Measurements from ENCODE around the gene MRPL43.

Gene MRPL43

DNA sequence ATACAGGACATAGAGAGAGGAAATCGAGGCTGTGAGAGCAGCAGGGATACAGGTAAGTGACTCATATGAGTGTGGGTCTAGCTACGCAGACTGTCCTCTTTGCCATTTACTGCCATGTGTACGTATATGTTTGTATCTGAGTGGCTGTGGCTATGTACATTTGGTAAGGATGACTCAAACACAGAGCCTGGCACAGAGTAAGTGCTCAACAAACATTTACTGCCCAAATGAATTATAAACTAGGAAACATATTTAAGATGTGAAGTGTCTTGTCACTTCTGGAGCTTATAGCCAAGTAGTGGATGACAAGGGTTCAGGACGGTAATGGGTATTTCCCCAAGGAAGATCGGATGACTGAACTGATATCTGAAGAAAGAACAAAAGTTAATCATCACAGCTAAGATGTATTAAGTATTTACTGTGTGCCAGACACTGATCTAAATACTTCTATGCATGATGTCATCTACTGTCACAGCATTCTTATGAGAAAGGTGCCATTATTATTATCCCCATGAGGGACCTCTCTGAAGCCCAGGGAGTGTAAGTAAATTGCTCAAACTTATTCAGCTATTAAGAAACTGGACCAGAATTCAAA lies 6.0 kb downstream of the MRPL43 start:
- no peak for TF ChIP-seq CTCF (IDR thresholded peaks at IDR 0.05; ENCODE audit: control insufficient read depth, extremely low read depth, insufficient read depth)
- H3K4me3 ChIP-seq (ENCODE audit: low read depth, low read length): no peak overlapping the region
- no peak for DNase-seq (ENCODE audit: low read depth)

GRCh38 chr10:100980711-100981110 lies 6.6 kb downstream of the MRPL43 start:
- no peak overlapping the region for H3K4me3 ChIP-seq (ENCODE audit: low read depth, low read length)
- no peak for TF ChIP-seq CTCF (IDR thresholded peaks at IDR 0.05; ENCODE audit: control insufficient read depth, extremely low read depth, insufficient read depth)
- no peak for DNase-seq (ENCODE audit: low read depth)

- no peak for DNase-seq (ENCODE audit: low read depth)
- TF ChIP-seq CTCF (IDR thresholded peaks at IDR 0.05; ENCODE audit: control insufficient read depth, extremely low read depth, insufficient read depth): no peak
- no peak overlapping the region for H3K4me3 ChIP-seq (ENCODE audit: low read depth, low read length)
Observed at GRCh38 chr10:100980311-100980710, 7.0 kb downstream of the MRPL43 start.

DNA sequence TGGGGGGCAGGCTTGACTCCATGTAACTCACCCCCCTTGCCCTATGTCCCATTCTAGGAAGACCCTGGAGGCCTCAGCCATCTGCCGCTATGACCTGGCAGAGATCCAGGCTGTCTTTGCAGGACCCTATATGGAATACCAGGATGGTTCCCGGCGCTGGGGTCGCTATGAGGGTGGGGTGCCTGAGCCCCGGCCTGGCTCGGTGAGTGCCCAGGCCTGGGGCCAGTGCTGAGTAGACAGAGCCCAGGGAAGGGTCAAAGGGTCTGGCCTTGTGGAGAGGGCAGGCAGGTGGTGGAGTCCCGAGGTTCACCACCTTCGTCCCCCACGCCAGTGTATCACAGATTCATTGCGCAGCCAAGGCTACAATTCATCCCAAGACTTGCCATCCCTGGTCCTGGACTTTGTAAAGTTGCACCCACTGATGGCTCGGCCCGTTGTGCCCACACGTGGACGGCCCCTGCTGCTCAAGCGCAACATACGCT lies 7.5 kb downstream of the MRPL43 start:
- H3K4me3 ChIP-seq (ENCODE audit: low read depth, low read length): no peak overlapping the region
- TF ChIP-seq CTCF (IDR thresholded peaks at IDR 0.05; ENCODE audit: control insufficient read depth, extremely low read depth, insufficient read depth): no peak
- no peak for DNase-seq (ENCODE audit: low read depth)

- H3K4me3 ChIP-seq (ENCODE audit: low read depth, low read length): no peak overlapping the region
- DNase-seq (ENCODE audit: low read depth): no peak
- no peak for TF ChIP-seq CTCF (IDR thresholded peaks at IDR 0.05; ENCODE audit: control insufficient read depth, extremely low read depth, insufficient read depth)
Observed at GRCh38 chr10:100978901-100979195, 8.4 kb downstream of the MRPL43 start.

DNA sequence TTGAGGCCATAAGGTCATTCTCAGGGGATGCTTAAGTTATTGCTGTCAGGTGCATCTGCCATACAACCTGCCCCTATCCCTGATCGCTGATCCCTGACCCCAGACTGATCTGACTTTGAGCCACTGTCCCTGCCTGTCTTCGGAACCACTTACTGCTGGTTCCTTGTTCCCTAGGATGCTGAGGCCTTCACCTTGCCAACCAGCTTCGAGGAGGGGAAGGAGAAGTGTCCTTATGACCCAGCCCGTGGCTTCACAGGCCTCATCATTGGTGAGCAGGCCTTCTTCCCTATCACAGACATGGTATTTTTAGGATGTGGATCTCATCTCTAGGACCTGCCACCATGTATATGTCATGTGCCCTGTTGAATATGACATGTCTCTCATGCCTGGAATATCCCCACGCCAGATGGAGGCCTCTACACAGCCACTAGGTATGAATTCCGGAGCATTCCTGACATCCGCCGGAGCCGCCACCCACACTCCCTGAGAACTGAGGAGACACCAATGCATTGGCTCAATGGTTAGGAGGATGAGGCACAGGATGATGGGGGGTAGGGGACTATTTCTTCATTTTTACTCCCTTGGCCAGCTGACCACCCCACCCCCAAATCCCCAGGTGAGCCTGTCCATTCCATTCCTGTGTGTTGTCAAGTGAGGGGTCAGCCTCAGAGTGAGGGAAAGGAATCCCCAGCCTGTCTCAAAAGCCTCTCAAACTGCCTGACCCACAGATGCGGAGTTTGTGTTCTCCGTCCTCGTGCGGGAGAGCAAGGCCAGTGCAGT lies 9.0 kb downstream of the MRPL43 start:
- DNase-seq (ENCODE audit: low read depth): no peak
- no peak for TF ChIP-seq CTCF (IDR thresholded peaks at IDR 0.05; ENCODE audit: control insufficient read depth, extremely low read depth, insufficient read depth)
- no peak overlapping the region for H3K4me3 ChIP-seq (ENCODE audit: low read depth, low read length)

GRCh38 chr10:100977436-100977835 lies 9.9 kb downstream of the MRPL43 start:
- TF ChIP-seq CTCF (IDR thresholded peaks at IDR 0.05; ENCODE audit: control insufficient read depth, extremely low read depth, insufficient read depth): no peak
- DNase-seq (ENCODE audit: low read depth): no peak
- no peak overlapping the region for H3K4me3 ChIP-seq (ENCODE audit: low read depth, low read length)

All from LNCaP clone FGC (cell line).